ENCODE data around the gene PTEN.
A peak's percentile ranks its signal among the peaks of the same experiment; 100 is the strongest.

The PTEN gene

DNA sequence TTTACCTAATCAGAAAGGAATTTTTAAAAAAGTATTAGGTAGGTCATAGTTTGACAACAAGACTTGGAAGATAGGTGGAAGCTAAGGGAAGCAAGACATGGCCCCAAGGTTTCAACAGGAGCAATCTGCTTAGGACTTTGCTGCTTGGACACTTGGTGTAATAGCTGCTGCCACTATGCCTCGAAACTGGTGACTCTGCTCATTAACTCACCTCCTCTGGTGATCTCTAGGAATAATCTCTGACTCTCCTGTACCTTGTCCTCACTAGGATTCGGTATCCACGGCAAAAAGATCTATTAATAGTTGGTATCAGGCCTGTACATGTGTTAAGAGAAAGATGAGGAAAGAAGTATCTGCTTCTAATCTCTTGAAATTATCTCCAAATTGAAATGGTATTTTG, 53.1 kb downstream of the PTEN start:
- no peak for DNase-seq (ENCODE audit: low read depth)

DNA sequence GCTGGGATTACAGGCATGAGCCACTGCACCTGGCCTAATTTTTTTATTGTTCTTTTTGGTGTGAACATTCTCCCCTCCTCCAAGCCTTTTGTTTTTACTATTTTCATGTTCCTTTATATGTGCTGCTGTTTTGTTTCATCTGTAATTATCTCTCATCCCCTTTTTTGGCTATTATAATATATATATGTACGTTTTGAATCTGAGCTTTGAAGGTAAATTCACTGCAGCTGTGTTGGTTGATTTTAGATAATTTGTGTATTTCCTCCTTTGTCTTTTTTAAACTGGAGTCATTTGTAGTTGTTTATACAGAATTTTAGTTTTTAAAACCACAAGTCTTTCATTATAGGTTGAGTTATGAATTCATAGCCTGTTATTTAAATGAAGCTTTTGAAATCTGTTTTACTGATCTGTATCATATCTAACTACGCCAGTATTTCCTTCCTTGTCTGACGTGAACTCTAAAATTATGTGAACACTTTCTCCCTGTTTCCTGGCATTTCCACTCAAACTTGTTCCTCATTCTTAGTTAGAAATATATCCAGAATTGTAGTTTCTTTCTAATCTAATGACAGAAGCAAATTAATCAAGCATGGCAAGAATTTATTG, 54.9 kb downstream of the PTEN start:
- DNase-seq (ENCODE audit: low read depth): no peak
- TF ChIP-seq, protein P1, sequence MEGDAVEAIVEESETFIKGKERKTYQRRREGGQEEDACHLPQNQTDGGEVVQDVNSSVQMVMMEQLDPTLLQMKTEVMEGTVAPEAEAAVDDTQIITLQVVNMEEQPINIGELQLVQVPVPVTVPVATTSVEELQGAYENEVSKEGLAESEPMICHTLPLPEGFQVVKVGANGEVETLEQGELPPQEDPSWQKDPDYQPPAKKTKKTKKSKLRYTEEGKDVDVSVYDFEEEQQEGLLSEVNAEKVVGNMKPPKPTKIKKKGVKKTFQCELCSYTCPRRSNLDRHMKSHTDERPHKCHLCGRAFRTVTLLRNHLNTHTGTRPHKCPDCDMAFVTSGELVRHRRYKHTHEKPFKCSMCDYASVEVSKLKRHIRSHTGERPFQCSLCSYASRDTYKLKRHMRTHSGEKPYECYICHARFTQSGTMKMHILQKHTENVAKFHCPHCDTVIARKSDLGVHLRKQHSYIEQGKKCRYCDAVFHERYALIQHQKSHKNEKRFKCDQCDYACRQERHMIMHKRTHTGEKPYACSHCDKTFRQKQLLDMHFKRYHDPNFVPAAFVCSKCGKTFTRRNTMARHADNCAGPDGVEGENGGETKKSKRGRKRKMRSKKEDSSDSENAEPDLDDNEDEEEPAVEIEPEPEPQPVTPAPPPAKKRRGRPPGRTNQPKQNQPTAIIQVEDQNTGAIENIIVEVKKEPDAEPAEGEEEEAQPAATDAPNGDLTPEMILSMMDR (conservative IDR thresholded peaks at IDR 0.05; ENCODE audit: low read depth, low read length): no peak
- no peak overlapping the region for H3K4me3 ChIP-seq (ENCODE audit: low read length)

More for the DNA sequence above, 53.1 kb downstream of the PTEN start:
- TF ChIP-seq, protein P1 (conservative IDR thresholded peaks at IDR 0.05; ENCODE audit: low read depth, low read length): no peak
- H3K4me3 ChIP-seq (ENCODE audit: low read length): no peak overlapping the region

DNA sequence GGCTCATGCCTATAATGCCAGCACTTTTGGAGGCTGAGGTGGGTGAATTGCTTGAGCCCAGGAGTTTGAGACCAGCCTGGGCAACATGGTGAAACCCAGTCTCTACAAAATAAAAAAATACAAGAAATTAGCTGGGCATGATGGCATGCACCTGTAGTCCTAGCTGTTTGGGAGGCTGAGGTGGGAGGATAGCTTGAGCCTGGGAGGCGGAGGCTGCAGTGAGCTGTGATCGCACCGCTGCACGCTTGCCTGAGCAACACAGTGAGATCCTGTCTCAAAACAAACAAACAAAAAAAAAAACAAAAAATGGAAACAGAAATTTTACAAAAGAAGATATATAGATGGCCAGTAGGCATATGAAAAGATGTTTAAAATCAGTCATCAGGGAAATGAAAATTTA, 57.1 kb downstream of the PTEN start:
- TF ChIP-seq, protein P1 (conservative IDR thresholded peaks at IDR 0.05; ENCODE audit: low read depth, low read length): no peak
- DNase-seq (ENCODE audit: low read depth): no peak
- no peak overlapping the region for H3K4me3 ChIP-seq (ENCODE audit: low read length)

DNA sequence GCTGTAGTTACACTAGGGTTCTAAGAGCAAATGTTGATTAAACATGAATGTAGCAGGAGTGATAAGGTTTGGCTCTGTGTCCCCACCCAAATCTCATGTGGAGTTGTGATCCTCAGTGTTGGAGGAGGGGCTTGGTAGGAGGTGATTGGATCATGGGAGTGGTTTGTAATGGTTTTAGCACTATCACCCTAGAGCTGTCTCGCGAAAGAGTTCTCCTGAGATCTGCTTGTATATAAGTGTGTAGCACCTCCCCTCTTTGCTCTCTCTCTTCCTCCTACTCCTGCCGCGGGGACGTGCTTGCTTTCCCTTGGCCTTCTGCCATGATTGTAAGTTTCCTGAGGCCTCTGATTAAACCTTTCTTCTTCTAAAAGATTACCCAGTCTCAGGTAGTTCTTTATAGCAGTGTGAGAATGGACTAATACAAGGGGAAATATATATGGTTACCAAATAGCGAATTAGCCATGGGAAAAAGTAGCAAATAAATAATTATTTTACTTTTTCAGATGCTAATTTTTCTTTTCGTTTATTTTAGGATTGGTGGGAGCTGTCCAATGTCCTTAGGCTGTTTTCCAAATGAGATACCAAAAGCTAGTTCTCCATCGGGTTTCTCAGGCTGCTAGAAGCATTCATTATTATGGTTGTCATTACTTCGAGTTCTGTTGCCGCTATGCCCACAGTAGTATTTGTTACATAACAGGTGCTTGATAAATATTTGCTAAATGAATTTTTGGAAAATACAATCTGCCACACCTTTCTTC, 58.7 kb downstream of the PTEN start:
- TF ChIP-seq, protein P1 (conservative IDR thresholded peaks at IDR 0.05; ENCODE audit: low read depth, low read length): no peak
- DNase-seq (ENCODE audit: low read depth): no peak
- H3K4me3 ChIP-seq (ENCODE audit: low read length): no peak overlapping the region

DNA sequence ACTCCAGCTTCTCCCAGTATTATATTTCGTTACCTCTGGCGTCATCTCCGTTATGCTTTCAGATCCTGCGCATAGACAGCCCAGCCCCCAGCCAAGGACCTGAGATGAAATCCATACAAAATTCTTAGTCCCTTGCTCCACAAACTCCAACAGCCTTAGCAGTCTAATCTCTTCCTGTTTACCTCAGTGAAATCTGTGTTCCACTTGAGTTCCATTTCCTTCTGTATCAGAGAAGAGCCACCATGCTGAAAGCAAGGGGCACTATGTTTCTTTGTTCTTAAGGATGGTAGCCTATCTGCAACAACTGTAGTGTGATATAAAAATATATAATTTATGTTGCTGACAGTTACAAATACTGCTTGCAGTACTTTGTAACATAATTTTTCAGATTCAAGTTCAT, 59.8 kb downstream of the PTEN start:
- no peak for DNase-seq (ENCODE audit: low read depth)
- TF ChIP-seq, protein P1 (conservative IDR thresholded peaks at IDR 0.05; ENCODE audit: low read depth, low read length): no peak
- no peak overlapping the region for H3K4me3 ChIP-seq (ENCODE audit: low read length)

DNA sequence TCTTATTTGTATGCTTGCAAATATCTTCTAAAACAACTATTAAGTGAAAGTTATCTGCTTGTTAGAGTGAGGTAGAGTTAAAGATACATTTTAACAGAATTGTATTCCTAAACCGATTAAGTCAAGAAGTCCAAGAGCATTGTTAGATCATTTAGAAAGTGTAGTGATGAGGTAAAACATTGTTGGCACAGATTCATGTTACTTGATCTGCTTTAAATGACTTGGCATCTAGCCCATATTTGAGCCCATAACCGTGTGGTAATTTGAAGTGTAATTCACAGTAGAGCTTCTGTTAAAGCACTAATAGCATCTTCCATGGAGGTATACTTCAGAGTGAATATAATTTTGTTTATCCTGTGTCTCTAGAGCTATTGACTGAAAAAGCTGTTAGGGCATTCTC, 62.1 kb downstream of the PTEN start:
- TF ChIP-seq, protein P1 (conservative IDR thresholded peaks at IDR 0.05; ENCODE audit: low read depth, low read length): no peak
- no peak overlapping the region for H3K4me3 ChIP-seq (ENCODE audit: low read length)
- peak; percentile 89 for DNase-seq (ENCODE audit: low read depth)

DNA sequence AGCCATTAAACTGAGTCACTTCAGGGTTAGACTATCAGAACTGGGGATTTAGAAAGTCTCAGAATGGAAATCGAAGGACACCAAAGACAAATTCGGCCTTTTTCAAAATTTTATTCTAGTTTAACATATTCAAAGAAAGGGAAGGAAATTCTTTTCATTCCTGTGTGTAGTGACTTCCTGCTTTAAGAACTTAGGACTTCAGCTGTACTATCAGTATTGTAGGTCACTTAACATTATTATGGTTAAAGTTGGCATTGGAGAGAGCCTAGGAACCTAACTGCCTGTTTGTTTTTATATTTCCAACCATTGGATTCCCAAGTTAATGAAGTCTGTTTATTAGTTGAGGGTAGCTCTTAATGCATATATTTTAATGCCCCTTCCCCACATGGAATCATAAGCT, 63.7 kb downstream of the PTEN start:
- H3K4me3 ChIP-seq (ENCODE audit: low read length): no peak overlapping the region
- TF ChIP-seq, protein P1 (conservative IDR thresholded peaks at IDR 0.05; ENCODE audit: low read depth, low read length): no peak
- DNase-seq (ENCODE audit: low read depth): no peak

Measured in retinal pigment epithelial cell (primary cell).